Measurements from ENCODE around the gene HSPA12A.
"Not testable (repeated sequence)": the region's sequence is repeated elsewhere in the genome, so short reads cannot be mapped to it uniquely, and the experiment has no call there.

The HSPA12A gene

DNA sequence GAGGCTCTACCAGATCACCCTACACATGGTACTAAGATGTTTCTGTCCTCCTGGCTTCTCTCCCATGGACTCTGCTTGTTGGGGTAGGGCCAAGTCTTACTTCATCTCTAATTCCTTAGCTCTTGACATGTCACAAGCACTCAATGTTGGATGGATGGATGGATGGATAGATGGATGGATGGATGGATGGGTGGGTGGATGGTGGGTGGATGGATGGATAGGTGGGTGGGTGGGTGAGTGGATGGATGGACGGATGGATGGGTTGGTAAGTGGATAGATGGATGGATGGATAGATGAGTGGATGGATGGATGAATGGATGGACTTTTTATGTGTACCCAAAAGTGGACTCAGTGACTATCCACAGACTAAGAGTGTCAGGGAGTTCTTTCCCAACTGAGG, 28.5 kb downstream of the HSPA12A start:
- no peak for DNase-seq

DNA sequence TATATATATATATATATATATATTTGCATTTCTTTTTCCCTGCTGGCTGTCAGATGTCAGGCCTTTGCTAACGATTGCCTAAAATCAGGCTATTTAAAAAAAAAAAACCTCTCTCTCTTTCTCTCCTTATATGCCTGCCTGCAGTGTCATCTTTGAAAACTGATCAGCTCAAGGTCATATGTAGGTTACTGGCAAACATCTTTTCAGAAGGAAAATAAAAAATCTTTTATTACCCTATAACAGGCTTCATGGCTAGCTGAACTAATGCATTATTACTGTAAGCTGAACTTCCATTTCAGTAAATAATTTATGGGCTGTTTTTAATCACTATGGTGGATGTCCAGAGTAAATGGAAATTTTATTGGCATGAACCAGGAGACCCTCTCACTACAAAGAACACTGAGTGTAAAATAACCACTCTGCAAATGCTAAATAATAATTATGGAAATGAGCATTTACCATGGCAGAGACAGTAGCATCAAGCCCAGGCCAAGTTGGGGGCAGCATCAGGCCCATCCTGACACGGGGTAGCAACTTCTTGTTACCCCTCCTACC, 29.3 kb downstream of the HSPA12A start:
- DNase-seq, result no peak

DNA sequence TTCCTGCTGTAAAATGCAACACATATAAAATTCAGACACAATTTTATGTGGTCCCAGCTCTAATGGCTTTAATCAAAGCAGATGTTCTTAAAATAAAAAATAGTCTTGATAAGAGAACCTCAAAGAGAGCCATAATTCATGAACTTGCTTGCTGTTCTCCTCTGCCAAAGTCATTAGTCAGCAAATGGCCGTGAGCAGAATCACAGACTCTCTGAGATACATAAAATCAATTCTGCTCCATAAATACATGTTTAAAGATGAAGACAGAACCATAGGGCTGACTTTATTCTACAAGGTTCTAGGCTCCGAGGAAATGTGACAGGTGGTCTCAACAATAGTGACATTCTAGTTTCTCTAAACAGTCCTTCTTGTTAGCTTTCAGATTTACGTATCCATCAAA, 29.8 kb downstream of the HSPA12A start:
- DNase-seq, result no peak

DNA sequence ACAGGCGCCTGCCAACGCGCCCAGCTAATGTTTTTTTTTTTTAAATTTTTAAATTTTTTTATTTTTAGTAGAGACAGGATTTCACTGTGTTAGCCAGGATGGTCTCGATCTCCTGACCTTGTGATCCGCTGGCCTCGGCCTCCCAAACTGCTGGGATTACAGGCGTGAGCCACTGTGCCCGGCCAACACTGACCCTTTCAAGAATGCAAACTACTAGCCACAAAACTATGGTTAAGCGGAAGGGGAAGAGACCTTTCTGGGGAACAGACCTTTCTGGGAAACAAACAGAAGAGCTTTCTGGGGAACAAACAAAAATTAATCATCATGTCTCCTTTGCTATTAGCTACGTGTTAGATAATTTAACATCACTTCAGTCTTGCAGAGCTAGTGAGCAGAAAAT, 30.6 kb downstream of the HSPA12A start:
- DNase-seq, result not testable (repeated sequence)

DNA sequence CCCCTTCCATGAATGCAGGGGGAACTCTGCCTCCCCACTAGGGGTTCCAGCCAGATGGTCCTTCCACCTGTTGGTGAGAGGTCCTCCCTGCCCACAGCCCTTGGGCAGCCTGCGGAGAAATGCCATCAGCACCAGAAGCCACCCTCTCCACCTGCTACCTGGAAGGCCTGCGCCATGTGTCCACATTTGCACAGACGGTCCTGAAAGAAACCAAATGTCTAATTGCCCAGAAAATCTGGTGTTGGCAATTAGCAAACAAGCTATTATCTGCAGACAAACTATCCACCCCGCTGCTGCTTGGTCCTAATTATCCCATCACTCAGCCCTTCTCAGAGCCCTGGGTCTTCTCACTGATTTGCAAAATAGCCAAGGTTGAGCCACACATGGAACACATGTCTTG, 32.3 kb downstream of the HSPA12A start:
- DNase-seq, result no peak

DNA sequence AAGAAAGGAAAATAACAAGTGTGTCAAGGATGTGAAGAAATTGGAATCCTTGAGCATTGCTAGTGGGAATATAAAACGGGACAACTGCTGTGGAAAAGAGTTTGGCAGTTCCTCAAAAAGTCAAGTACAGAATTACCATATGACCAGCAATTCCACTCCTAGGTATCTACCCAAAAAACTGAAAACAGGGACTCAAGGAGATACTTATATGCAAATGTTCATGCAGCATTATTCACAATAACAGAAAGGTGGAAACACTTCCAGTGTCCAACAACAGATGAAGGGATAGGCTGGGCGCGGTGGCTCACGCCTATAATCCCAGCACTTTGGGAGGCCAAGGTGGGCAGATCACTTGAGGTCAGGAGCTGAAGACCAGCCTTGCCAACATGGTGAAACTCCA, 33.5 kb downstream of the HSPA12A start:
- DNase-seq, result no peak

DNA sequence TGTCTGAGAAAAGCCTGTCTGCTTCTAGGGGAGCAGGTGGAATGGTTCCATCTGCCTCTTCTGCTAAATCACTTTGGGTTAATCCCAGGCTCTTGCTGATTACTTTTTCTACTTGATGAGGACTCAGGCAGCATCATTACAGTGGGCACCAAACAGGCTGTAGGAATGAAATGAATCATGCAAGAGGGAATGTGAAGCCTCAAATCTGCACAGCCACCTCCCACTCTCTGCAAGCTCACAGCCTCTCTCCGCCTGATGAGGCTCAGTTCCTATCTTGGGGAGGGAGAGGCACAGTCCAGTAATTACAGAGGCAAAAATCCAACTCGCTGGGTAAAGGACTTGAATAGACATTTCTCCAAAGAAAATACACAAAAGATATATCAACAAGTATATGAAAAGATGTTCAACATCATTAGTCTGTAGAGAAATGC, 34.0 kb downstream of the HSPA12A start:
- DNase-seq, result no peak

DNA sequence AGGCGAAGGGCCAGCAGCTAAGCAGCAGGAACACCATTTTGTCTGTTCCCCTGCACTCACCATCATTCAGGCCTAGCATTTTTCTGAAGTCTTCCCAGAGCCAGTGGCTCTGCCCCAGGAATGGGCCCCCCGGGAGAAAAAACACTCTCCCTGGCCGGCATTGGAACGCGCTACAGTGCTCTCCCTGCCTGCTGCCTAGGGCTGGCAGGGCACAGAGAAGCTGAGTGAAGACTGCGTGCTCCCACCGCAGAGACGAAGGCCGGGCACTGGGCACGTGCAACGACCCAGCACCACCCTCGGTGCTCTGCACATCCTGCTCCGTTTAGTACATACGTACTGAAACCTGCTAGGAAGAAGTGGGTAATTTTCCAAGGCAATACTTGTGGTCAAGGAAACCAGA, 34.4 kb downstream of the HSPA12A start:
- DNase-seq, result no peak

DNA sequence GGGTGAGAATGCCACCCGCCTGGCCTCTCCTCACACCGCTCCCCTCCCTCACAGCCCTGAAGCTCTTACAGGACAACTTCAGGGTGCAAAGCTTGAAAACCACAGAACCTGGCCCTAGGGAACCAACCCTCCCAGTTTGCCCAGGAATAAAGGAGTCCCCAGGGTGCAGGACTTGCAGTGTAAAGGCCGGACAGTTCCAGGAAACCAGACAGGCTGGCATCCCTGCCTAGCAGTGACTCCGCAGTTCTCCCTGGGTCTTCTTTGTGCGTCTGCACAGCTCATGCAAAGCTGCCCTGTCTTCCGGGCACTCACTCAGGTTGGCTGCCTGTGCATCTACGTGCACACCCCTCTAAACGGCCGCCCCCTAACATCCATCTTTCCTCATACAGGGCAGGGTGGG, 36.1 kb downstream of the HSPA12A start:
- DNase-seq, result no peak

DNA sequence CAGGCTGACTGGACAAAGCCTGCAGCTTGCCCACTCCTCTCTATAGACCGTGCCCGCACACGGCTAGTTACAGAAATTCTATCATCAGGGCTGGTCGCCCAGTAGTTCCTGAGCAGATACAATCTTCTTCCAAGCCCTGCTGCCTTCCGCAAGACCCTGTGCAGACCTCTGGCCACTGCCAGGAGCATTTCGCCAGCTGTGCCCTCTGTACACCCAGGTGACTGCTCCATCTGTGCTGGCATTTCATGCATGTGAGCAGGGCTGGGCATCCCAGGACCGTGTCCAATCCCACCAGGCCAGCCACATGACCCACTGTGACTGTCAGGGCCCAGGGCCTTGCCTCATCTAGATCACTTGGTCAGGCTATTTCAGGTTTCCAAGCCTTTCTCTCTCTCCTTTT, 36.9 kb downstream of the HSPA12A start:
- no peak for DNase-seq

DNA sequence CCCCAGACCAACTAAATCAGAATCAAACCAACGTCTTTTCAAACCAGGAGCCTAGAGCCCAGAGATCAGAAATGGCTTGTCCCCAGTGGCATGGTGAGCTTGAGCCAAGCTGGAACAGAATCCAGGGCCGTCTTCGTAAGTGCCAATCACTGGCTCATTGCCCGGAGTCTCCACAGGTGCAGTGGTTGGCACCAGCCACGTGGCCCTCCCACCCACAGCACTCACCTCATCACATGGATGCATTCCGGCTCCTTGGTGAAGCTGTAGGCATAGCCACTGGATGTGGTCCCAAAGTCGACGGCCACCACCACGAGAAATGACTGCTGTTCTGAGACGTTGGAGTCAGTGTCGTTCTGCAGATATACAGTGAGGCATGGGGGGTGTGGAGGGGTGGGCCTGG, 37.4 kb downstream of the HSPA12A start:
- no peak for DNase-seq

DNA sequence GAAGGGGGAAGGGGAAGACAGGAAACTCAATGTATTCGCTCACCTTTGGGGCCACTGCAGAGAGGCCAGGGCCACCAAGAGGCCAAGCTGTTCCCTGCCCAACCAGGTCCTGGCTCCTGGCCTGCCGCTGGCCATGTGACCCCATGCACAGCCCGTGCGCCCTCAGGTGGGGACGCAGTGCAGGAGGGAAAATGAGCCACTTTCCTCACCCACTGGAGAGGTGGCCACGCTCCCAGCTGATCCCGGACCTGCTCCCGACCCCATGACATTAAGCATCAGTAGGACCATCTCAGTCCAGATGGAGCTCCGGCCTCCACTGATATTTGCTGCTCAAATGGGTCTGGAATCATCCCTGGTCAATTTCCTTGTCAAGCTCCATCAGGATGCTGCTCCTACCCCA, 40.2 kb downstream of the HSPA12A start:
- DNase-seq, result no peak

DNA sequence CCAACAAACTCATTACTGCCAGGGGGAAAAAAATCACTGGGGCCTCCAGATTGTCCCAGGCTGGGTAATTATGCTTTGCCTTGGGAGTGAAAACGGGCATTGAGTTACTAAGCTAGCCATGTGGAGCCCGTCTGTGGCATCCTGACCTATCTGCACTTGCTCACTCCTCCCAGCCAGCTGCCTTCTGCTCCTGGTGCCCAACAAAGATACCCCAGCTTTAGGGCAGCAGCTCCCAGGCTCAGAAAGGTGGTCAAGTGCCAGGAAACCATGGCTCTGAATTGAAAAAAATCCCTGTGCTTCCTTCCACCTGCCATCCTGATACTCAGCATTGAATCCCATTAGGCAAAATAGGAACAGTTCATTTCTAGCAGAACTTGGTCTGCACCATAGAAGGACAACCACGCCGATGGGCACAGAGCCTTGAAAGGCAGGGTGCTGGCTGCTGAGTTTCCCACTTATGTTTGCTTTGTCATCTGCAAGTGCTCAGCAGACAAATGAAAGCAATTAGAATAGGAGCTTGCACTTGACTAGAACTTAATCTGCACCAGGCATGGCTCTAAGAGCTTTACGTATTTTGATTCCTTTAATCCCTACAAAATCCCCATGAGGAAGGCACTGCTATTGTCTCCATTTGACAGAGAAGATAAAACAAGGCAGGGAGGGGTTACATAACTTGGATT, 42.8 kb downstream of the HSPA12A start:
- DNase-seq, result no peak

DNA sequence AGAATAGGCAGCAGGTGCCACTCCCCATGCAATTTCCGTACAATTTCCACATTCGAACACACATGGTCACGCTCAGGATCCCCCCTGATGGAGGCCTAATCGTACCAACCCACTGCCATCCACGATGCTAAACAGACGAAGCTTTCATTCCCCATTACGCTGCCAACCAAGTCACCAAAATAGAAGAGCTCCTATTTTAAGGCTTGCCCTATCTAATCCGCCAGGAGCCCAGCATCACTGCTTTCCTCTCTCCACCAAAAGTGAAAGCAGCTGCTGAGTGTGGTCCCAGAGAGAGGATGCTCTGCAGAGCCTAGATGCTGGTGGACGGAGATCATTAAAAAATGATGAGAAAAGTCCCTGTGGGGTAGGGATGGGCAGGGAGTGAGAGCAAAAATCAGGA, 43.3 kb downstream of the HSPA12A start:
- DNase-seq, result no peak

DNA sequence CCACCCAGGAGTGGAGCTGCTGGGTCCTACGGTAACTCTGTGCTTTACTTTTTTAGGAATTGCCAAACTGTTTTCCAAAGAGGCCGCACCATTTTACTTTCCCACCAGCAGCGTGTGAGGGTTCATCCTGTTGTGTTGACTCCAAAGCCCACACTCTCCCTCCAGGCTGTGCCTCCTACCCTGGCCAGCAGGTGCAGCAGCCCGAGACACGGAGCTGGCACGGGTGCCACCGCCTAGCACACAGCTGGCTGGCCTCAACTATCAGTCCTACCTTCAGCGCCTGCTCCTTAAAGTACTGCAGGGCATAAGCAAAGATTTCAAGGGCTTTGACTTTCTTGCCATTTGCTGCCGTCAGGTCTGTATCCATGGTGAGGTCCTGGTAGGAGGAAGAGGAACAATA, 44.0 kb downstream of the HSPA12A start:
- no peak for DNase-seq

DNA sequence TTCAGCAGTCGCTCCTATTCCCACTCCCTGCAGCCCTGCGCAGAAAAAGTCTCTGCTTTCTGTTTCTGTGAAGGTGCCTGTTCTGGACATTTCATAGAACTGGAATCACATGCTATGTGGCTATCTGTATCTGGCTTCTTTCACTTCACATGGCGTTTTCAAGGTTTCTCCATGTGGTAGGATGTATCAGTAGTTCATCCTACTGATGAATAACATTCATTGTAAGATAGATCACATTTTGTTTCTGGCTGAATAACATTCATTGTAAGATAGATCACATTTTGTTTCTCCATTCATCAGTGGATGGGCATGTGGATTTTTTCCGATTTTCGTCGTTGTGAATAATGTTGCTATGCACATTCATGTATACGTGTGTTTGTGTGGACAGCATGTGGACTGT, 44.5 kb downstream of the HSPA12A start:
- no peak for DNase-seq

DNA sequence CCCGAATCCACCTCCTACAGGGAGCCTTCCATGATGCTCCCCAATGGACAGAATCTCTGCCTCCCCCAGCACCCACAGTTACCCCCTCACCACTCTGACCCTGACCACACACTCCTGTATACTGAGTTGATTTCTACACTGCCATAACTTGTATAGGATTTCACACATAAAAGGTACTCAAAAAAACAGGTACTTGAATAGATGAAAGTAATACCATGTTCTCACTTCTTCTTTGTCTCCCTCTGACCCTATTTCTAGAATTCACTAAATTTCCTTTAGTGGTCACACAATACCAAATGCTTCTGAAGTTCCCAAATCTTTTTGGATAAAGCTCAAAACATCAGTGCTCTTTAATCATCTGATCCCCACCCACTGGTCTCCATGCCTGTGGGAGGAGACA, 45.4 kb downstream of the HSPA12A start:
- DNase-seq, result no peak

DNA sequence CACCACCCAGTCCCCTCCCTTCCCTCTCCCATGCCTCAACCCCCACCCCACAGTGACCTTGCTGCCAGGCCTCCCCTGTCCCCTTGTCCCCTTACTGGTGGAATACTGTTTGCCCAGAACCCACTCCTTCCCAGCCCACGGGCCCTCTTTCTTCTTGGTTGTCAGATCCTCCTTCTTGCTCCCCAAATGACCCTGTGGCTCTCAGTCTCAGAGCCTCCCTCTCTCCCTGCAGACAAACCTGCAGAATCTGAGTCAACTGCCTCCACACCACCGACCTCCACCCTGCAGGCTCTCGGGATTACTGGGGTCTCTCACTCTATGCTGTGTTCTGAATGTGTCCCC, 47.5 kb downstream of the HSPA12A start:
- no peak for DNase-seq

DNA sequence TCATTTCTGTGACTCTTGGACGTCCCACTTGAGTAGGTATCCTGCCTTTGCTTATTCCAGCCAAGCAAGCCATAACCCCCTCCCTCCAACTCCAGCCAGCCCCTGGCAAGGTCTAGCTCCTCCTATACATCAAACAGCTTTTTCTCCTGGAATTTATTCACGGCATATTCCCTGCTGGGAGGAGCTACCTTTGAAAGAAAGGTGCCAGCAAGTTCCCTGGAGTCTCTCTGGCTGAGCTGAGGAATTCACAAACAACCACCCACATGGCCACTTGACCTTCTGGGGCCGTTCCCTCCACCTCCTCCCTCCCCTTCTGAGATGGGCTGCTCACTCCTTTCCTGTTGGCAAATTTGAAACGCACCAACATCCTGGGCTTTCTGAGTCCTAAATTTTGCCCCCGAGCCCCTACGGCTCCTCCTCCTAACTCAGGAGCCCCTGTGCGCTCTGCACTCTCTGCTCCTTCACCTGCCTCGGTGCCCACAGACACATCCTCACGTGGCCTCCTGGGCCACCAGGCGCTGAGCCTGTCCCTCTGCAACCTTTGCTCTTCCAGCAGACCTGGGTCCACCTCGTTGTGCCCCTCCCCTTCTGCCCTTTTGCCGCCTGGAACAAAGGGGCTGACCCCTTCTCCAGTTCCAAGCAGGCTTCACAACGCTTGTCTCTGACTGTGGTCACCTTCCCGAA, 48.0 kb downstream of the HSPA12A start:
- peak; percentile 76 for DNase-seq

DNA sequence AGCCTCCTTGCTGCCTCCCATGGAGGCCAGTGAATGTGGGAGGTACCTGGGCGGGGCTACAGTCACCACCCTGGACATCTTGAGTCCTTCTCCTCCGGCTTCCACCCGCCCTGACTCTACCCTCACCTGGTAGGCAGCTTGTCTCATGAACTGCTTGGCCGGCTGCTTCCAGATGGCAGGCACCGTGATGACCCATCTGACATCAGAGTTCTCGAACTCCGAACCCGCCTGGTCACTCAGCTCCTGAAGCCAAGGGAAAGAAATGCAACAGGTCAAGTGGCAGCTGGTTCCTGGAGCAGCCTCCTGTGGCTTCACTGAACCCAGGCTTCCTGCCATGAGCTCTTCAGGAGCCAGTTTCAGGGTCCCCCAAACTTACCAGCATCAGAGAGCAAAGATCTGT, 50.1 kb downstream of the HSPA12A start:
- no peak for DNase-seq

DNA sequence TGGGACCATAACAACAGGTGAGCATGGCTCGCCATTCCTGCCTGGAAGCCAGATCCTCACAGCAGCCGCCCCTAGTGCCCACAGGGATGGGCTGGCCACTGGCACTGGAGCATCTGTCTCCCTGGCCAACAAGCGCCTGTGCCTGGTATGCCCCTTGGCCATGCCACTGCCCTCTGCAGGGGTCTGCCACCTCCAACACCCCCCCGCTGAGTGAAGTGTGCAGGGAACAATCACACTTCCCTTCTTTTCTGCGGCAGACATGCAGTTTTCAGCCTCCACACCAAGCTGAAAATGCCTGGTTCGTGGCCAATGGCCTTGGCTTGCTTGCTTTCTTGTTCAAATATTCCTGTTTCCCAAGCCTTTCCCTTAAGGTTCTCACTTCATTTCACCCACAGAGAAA, 50.7 kb downstream of the HSPA12A start:
- DNase-seq, result no peak

DNA sequence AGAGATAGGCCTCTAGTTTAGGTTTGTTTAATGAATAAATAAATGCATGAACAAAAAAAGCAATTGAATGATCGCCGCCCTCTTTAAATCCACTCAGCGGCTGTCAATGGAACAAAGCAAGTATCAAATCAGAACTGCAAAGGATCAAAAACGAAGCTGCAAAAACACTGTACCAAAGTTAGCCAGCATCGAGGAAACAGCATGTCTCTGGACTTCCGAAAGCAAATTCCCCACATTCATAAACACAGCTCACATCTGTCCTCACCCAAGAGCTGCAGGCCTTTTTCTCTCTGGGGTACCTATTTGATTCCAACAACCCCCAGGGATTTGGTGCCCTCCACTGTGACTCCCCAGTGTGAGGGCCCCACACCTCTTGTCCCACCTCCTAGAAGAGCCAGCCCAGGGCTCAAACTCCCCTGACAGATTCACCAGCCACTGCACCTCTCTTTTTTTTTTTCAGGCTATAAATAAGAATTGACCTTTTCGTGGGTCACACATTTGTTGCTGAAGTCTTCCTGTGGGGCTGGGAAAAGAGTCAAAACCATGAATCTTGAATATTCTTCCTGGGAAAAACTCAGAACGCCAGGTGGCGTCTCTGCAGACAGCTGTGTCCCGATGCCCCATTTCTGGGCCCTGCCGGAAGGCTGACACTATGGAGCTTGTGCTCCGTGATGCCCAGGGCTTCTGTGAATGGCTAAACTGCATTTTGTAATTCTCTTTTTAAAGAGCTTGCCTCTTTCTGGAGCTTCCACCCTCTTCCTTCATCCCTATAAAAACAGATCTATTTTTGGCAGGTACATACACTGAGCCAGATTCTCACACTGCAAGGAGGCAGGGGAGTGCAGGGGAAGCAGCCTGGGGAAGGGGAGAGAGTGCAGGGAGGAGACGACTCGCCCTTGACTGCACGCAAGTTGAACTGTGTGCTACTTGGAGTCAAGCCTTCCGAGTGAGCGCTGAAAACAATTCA, 51.7 kb downstream of the HSPA12A start:
- DNase-seq, result no peak

DNA sequence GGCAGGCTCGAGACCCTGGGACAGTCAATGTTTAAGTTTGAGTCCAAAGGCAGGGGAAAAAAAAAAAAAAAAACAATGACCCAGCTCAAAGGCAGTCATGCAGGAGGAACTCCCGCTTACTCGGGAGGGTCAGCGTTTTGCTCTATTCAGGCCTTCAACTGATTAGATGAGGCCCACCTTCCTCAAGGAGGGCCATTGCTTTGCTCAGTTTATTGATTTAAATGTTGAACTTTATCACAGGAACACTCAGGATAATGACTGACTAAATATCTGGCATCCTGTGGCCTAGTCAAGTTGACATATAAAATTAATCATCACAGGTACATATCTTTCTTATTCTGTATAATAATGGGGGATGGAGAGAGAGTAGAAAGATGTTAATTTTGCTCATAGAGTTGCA, 52.6 kb downstream of the HSPA12A start:
- no peak for DNase-seq

All from islet precursor cell (in vitro differentiated cells).